AG09319 (cell line): Measurements from ENCODE around the gene OR1J2.
A peak's percentile ranks its signal among the peaks of the same experiment; 100 is the strongest.

Source experiments
- DNase-seq: peaks from one replicate; pipeline ENCODE4 v3.0.0-alpha.2; 2010; ENCODE audit warnings: low read depth; ENCODE audit errors: extremely low read depth
- CTCF ChIP-seq: IDR thresholded peaks from 2 replicates; pipeline ENCODE4 v1.5.1; 2011; ENCODE audit warnings: low read depth, mild to moderate bottlenecking, inconsistent platforms, low read length, moderate library complexity

OR1J2 gene

DNA sequence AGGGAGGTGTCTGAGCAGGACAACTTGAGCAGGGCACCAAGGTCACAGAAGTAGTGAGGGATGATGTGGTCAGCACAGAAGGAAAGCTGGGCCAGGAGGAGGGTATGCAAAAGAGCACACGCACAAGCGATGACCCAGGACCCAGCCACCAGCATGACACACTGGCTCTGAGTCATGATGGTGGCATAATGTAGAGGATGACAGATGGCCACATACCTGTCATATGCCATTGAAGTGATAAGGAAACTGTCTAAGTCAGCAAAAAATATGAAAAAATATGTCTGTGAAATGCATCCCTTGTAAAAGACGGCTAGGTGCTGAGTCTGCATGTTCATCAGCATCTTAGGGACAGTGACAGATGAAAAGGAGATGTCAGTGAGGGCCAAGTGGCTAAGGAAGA, 33.3 kb upstream of the OR1J2 start:
- DNase-seq: no peak

DNA sequence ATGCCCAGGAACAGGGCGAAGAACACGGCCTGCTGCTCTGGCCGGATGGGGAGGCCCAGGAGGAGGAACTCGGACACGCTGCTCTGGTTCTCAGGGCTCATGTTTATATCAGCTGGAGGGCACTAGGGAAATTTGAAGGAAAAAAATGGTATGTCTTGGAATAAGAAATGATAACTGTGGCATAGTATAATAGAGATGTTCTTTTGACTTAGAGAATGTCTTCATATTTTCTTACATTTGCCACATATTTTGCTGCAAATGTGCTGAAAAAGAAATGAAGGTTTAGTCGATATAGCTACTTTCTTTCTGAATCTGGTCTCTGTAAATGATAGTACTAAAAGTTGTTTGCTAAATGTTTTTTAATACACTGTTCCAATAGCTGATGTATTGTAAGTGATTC, 32.8 kb upstream of the OR1J2 start, which contains the start of gene OR1J1:
Gene OR1J1, minus strand, starts transcription at position 101 of the 400 bp plus-strand sequence. Its CDS starts 0 bp downstream, at position 101.
- TF ChIP-seq CTCF: no peak
- no peak for DNase-seq

More for the DNA sequence above, 33.3 kb upstream of the OR1J2 start:
- no peak for TF ChIP-seq CTCF

- no peak for TF ChIP-seq CTCF
Measured at GRCh38 chr9:122479062-122479461, 31.5 kb upstream of the OR1J2 start.

DNA sequence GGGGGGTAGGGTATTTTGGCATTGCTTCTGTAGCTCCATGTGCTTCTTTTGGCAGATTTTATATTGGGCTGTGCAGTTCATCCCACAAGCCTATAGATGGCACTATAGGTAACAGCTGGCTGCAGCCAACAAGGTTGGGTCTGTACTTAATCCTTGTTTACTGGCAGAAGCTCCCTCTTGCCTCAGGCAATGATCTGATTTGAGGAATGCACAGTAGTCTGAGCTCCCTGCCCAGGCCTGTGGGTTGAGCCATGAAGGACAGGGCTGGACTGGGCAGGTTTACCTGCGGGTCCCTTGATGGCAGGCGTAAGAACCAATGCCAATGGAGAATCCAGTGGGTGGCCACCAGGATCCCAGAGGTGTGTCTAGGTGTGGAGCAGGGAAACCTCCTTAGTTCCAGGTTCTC, 11.7 kb upstream of the OR1J2 start:
- peak; percentile 22 for DNase-seq
- TF ChIP-seq CTCF: peak; percentile 73

More at GRCh38 chr9:122479062-122479461, 31.5 kb upstream of the OR1J2 start:
- no peak for DNase-seq

DNA sequence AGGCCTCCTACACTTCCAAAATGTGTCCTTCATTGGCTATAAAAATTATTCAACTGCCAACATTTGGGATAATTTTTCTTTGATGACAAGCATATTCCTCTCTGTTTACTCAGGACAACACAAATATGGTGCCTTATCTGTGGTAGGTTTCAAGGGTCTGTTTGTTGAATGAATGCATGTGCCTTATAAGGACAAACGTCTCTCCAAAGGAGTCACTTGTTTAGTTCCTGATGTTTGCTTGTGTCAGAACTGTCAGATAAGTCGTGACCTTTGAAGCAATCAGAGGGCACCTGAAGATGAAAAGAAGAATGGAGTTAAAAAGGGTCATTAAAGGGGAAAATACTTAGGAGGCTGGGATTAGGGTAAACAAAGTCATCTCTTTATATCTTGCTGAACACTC, 3.6 kb upstream of the OR1J2 start:
- no peak for DNase-seq
- no peak for TF ChIP-seq CTCF

GRCh38 chr9:122518226-122518625, 7.6 kb downstream of the OR1J2 start:
- no peak for DNase-seq
- no peak for TF ChIP-seq CTCF

DNA sequence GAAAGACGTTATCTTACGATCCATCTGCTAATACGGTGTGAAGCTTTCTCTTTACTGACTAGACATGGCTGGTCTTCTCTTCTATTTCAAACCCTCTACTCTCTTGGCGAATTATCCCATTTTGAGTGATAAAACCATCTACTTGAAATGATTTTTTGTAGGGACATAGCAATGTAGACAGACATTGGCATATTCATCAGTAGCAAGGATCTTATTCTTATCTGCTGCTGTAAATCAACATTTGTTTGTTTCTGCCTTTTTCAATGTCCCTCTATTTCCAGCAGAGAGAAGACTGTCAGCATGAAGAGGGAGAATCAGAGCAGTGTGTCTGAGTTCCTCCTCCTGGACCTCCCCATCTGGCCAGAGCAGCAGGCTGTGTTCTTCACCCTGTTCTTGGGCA, 8.2 kb downstream of the OR1J2 start, which contains the start of gene OR1J4:
Gene OR1J4, plus strand, starts transcription at position 301 of the 400 bp plus-strand sequence. Its CDS starts 0 bp downstream, at position 301.
- no peak for TF ChIP-seq CTCF
- no peak for DNase-seq
